Measurements from ENCODE around the gene CEMIP. TPM values are rescaled to one million over a fixed set of nuclear protein-coding genes. Genes with fewer than 3 reads are reported as not detected.
A peak's percentile ranks its signal among the peaks of the same experiment; 100 is the strongest.

CEMIP gene, protein sequence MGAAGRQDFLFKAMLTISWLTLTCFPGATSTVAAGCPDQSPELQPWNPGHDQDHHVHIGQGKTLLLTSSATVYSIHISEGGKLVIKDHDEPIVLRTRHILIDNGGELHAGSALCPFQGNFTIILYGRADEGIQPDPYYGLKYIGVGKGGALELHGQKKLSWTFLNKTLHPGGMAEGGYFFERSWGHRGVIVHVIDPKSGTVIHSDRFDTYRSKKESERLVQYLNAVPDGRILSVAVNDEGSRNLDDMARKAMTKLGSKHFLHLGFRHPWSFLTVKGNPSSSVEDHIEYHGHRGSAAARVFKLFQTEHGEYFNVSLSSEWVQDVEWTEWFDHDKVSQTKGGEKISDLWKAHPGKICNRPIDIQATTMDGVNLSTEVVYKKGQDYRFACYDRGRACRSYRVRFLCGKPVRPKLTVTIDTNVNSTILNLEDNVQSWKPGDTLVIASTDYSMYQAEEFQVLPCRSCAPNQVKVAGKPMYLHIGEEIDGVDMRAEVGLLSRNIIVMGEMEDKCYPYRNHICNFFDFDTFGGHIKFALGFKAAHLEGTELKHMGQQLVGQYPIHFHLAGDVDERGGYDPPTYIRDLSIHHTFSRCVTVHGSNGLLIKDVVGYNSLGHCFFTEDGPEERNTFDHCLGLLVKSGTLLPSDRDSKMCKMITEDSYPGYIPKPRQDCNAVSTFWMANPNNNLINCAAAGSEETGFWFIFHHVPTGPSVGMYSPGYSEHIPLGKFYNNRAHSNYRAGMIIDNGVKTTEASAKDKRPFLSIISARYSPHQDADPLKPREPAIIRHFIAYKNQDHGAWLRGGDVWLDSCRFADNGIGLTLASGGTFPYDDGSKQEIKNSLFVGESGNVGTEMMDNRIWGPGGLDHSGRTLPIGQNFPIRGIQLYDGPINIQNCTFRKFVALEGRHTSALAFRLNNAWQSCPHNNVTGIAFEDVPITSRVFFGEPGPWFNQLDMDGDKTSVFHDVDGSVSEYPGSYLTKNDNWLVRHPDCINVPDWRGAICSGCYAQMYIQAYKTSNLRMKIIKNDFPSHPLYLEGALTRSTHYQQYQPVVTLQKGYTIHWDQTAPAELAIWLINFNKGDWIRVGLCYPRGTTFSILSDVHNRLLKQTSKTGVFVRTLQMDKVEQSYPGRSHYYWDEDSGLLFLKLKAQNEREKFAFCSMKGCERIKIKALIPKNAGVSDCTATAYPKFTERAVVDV (N-terminal part only)
- total RNA-seq, result 579 and 687 TPM in 2 replicates

DNA sequence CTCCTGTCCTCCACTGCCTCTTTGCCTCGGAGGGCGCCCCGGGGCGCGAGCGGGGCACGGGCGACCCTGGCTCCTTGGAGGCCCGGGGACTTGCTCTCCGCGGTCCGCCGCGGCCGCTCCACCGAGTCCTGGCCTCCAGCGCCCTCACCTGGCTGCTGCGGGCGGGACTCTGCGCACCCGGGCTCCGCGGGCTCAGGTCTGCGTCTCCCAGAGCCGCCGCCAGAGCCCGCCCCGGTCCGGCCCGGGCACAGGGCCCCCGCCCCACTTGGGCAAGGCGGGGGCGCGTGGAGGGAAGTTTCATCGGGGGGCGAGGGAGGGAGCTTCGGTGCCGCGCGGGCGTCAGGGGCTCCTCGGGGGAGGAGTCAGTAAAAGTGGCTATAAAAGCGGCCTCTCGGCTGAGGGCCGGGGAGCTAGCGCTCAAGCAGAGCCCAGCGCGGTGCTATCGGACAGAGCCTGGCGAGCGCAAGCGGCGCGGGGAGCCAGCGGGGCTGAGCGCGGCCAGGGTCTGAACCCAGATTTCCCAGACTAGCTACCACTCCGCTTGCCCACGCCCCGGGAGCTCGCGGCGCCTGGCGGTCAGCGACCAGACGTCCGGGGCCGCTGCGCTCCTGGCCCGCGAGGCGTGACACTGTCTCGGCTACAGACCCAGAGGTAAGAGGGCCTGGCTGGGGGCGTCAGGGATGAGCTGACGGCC lies at the start of gene CEMIP:
TSS of gene CEMIP (plus strand) at position 407 of the 694 bp plus-strand sequence. CDS start 94,510 bp downstream, outside the sequence.
- Histone ChIP-seq H3K79me2 (ENCODE audit: insufficient read depth, low read length) (peaks cover 33% of the 10 kb centered on the region), H3K27ac (ENCODE audit: low read depth, low read length) (peak within 1 kb of the TSS; percentile 86), H3K27me3 (ENCODE audit: insufficient read depth, low read length) (no peaks in the 10 kb centered on the region), H2AFZ (ENCODE audit: low read length) (peak within 1 kb of the TSS; percentile 6), H4K20me1 (ENCODE audit: insufficient read depth, low read length) (peaks cover 46% of the 10 kb centered on the region), H3K4me3 (ENCODE audit: insufficient read depth, low read length) (peak within 1 kb of the TSS; percentile 84), H3K36me3 (ENCODE audit: insufficient read depth, low read length) (peaks cover 43% of the 10 kb centered on the region), H3K4me2 (ENCODE audit: insufficient read depth, low read length) (peak within 1 kb of the TSS; percentile 92), H3K9me3 (ENCODE audit: low read depth, low read length) (no peaks in the 10 kb centered on the region), H3K4me1 (ENCODE audit: insufficient read depth, low read length) (peaks cover 45% of the 10 kb centered on the region)
- TF ChIP-seq, protein P1, sequence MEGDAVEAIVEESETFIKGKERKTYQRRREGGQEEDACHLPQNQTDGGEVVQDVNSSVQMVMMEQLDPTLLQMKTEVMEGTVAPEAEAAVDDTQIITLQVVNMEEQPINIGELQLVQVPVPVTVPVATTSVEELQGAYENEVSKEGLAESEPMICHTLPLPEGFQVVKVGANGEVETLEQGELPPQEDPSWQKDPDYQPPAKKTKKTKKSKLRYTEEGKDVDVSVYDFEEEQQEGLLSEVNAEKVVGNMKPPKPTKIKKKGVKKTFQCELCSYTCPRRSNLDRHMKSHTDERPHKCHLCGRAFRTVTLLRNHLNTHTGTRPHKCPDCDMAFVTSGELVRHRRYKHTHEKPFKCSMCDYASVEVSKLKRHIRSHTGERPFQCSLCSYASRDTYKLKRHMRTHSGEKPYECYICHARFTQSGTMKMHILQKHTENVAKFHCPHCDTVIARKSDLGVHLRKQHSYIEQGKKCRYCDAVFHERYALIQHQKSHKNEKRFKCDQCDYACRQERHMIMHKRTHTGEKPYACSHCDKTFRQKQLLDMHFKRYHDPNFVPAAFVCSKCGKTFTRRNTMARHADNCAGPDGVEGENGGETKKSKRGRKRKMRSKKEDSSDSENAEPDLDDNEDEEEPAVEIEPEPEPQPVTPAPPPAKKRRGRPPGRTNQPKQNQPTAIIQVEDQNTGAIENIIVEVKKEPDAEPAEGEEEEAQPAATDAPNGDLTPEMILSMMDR (IDR thresholded peaks at IDR 0.05; ENCODE audit: extremely low read depth, low read depth, low read length), result peak; percentile 65
- peak; percentile 97 for DNase-seq (ENCODE audit: insufficient read length, low spot score, missing footprints)

DNA sequence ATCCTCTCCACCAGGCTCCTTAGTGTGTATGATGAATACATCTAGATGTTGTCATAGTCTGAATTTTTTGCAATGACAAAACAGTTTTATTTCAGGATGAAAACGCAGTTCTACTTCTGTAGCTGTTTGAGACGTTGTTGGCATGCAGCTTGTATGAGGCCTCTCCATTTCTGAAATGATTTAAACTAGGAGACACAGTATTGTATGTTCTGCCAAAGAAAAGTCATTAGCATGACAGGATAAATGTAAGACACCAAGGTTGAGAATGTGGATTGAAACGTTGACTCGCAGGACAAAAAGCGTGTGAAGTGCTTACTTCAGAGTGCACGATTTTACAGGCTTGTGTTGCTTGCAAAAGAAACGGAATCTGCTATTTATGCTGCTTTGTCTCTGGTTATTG lies 48.8 kb upstream of the CEMIP start:
- H3K27me3 ChIP-seq (ENCODE audit: insufficient read depth, low read length), result no peaks in the 10 kb centered on the region
- H3K79me2 ChIP-seq (ENCODE audit: insufficient read depth, low read length), result peaks cover 63% of the 10 kb centered on the region
- H3K36me3 ChIP-seq (ENCODE audit: insufficient read depth, low read length), result peaks cover 2% of the 10 kb centered on the region
- no peak overlapping the region for H2AFZ ChIP-seq (ENCODE audit: low read length)
- H4K20me1 ChIP-seq (ENCODE audit: insufficient read depth, low read length), result peaks cover 20% of the 10 kb centered on the region
- no peak overlapping the region for H3K4me2 ChIP-seq (ENCODE audit: insufficient read depth, low read length)
- no peak for DNase-seq (ENCODE audit: insufficient read length, low spot score, missing footprints)
- no peak overlapping the region for H3K4me3 ChIP-seq (ENCODE audit: insufficient read depth, low read length)
- TF ChIP-seq, protein P1 (IDR thresholded peaks at IDR 0.05; ENCODE audit: extremely low read depth, low read depth, low read length), result no peak
- no peaks in the 10 kb centered on the region for H3K9me3 ChIP-seq (ENCODE audit: low read depth, low read length)
- H3K4me1 ChIP-seq (ENCODE audit: insufficient read depth, low read length), result peaks cover 5% of the 10 kb centered on the region
- no peak overlapping the region for H3K27ac ChIP-seq (ENCODE audit: low read depth, low read length)

DNA sequence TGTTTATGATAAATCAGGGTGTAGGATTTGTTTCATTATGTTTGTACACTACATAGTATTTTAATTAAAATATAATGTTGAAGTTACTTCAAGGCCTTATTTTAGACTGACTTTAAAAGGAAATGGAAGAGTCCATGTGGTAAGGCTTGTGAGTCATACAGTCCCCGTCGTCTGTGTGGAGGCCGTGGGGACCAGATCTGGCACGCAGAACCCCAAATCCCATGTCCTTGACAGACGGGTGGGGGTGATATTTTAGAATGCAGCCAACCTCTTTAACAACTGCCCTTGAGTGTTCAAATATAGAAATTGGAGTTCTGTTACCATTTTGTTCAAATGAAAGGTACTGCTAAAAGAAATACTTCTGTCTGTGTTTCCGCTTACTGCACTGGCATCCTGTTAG lies 48.2 kb upstream of the CEMIP start:
- Histone ChIP-seq H3K4me1 (ENCODE audit: insufficient read depth, low read length) (peaks cover 5% of the 10 kb centered on the region), H3K27ac (ENCODE audit: low read depth, low read length) (no peak overlapping the region)

More for the DNA sequence above, 48.2 kb upstream of the CEMIP start:
- H4K20me1 ChIP-seq (ENCODE audit: insufficient read depth, low read length), result peaks cover 20% of the 10 kb centered on the region
- H3K4me2 ChIP-seq (ENCODE audit: insufficient read depth, low read length), result peak overlapping the region; percentile 23
- TF ChIP-seq, protein P1 (IDR thresholded peaks at IDR 0.05; ENCODE audit: extremely low read depth, low read depth, low read length), result no peak
- no peaks in the 10 kb centered on the region for H3K36me3 ChIP-seq (ENCODE audit: insufficient read depth, low read length)
- peaks cover 67% of the 10 kb centered on the region for H3K79me2 ChIP-seq (ENCODE audit: insufficient read depth, low read length)
- no peak overlapping the region for H3K4me3 ChIP-seq (ENCODE audit: insufficient read depth, low read length)
- no peak overlapping the region for H2AFZ ChIP-seq (ENCODE audit: low read length)
- no peak for DNase-seq (ENCODE audit: insufficient read length, low spot score, missing footprints)
- H3K9me3 ChIP-seq (ENCODE audit: low read depth, low read length), result no peaks in the 10 kb centered on the region
- no peaks in the 10 kb centered on the region for H3K27me3 ChIP-seq (ENCODE audit: insufficient read depth, low read length)
